DOHH2 (cell line): Measurements from ENCODE around the gene CUZD1.

ENCODE experiments used
- CTCF ChIP-seq: fragments of 200-600 bp; sonication (generic); IDR thresholded peaks from one replicate; pipeline ENCODE4 v1.5.1; 2014; ENCODE audit warnings: antibody characterized with exemption, mild to moderate bottlenecking, low read depth, low read length; ENCODE audit not compliant: poor library complexity, severe bottlenecking
- EZH2phosphoT487 ChIP-seq: fragments of 200-600 bp; sonication (generic); IDR thresholded peaks from 2 replicates; pipeline ENCODE4 v1.6.1; 2017; ENCODE audit warnings: borderline replicate concordance, mild to moderate bottlenecking, antibody characterized with exemption, low read length, moderate library complexity, mixed read lengths

GRCh38 chr10:122815458-122815857, 30.2 kb downstream of the CUZD1 start:
- TF ChIP-seq EZH2phosphoT487 (no peak), CTCF (no peak)
